Astrocyte (in vitro differentiated cells and primary cell): Measurements from ENCODE around the gene RNU11.

Experiments used
- CTCF ChIP-seq: IDR thresholded peaks from 2 replicates; pipeline ENCODE4 v1.5.1; 2011; ENCODE audit warnings: low read depth, mild to moderate bottlenecking, inconsistent platforms, low read length, moderate library complexity; ENCODE audit not compliant: insufficient read depth
- EZH2 ChIP-seq: IDR thresholded peaks from 2 replicates; pipeline ENCODE4 v1.6.1; 2012; ENCODE audit warnings: mild to moderate bottlenecking, low read length, inconsistent platforms; ENCODE audit not compliant: insufficient read depth

GRCh38 chr1:28648008-28648473, 359 bp upstream of the RNU11 start:
- TF ChIP-seq CTCF (no peak), EZH2 (no peak)
